H1 (cell line): Measurements from ENCODE around the gene LRRC61. TPM values are rescaled to one million over a fixed set of nuclear protein-coding genes. Genes with fewer than 3 reads are reported as not detected.

ENCODE experiments used
- CTCF ChIA-PET: fragments of 300-600 bp; sonication (Branson Sonifier 250); formaldehyde crosslinking; loops from one replicate; lab custom pipeline; 2021; ENCODE audit not compliant: partially characterized antibody; lab: Charles Lee
- POLR2A ChIA-PET: fragments of 300-600 bp; sonication (Branson Sonifier 250); formaldehyde crosslinking; loops from one replicate; lab custom pipeline; 2021; ENCODE audit warnings: inconsistent platforms; ENCODE audit not compliant: partially characterized antibody; lab: Charles Lee
- DNase-seq, 2 experiments: peaks; one replicate each; pipeline versions ENCODE4 v3.0.0 to v3.0.0-alpha.2; 2010 to 2022; ENCODE audit warnings: low spot score in 2 of 2, low read depth in 1 of 2, mixed read lengths in 1 of 2
- FAIRE-seq: peaks from 2 replicates; lab custom pipeline; 2011; peaks lifted over from hg19 to GRCh38; lab: Jason Lieb, UNC
- H2AFZ ChIP-seq: 2 replicates; pipeline ENCODE4 v1.8.1; 2012; ENCODE audit warnings: low read length, inconsistent platforms
- H2AK5ac ChIP-seq: 2 replicates; pipeline ENCODE4 v1.6.1; 2013; ENCODE audit warnings: low read depth, low read length
- H2BK120ac ChIP-seq: replicated peaks from 2 replicates; pipeline ENCODE3; 2013; ENCODE audit warnings: low read depth, low read length, inconsistent platforms
- H2BK12ac ChIP-seq: 2 replicates; pipeline ENCODE4 v1.6.1; 2013; ENCODE audit warnings: low read depth, low read length
- H2BK15ac ChIP-seq: 2 replicates; pipeline ENCODE4 v1.6.1; 2013; ENCODE audit warnings: low read length
- H2BK20ac ChIP-seq: 2 replicates; pipeline ENCODE4 v1.6.1; 2013; ENCODE audit warnings: low read length
- H2BK5ac ChIP-seq: 2 replicates; pipeline ENCODE4 v1.6.1; 2013; ENCODE audit warnings: low read depth, low read length
- H3K14ac ChIP-seq: 2 replicates; pipeline ENCODE4 v1.6.1; 2013; ENCODE audit warnings: inconsistent platforms; ENCODE audit not compliant: insufficient read length
- H3K18ac ChIP-seq: 2 replicates; pipeline ENCODE4 v1.6.1; 2013; ENCODE audit warnings: low read length; ENCODE audit errors: extremely low read depth
- H3K23ac ChIP-seq: 2 replicates; pipeline ENCODE4 v1.6.1; 2013; ENCODE audit warnings: inconsistent platforms; ENCODE audit not compliant: insufficient read length
- H3K23me2 ChIP-seq: 2 replicates; pipeline ENCODE4 v1.6.1; 2013; ENCODE audit warnings: low read depth, low read length
- H3K27ac ChIP-seq: 2 replicates; pipeline ENCODE4 v1.6.1; 2011; ENCODE audit warnings: low read depth, low read length, inconsistent platforms
- H3K27me3 ChIP-seq, 4 experiments: replicated peaks in 1 of 4; 1 replicate in 1 of 4; 2 replicates in 3 of 4; pipeline versions ENCODE4 v1.6.1 to v1.8.1; 2011 to 2013; ENCODE audit warnings: low read length in 3 of 4, mild to moderate bottlenecking in 3 of 4, inconsistent platforms in 2 of 4, mixed read lengths in 2 of 4, moderate library complexity in 1 of 4; ENCODE audit not compliant: control insufficient read depth in 3 of 4, insufficient read depth in 3 of 4; ENCODE audit errors: extremely low read depth in 1 of 4
- H3K36me3 ChIP-seq, 4 experiments: 2 replicates each; pipeline versions ENCODE4 v1.6.1 to v1.8.1; 2011 to 2013; ENCODE audit warnings: mild to moderate bottlenecking in 4 of 4, low read length in 3 of 4, moderate library complexity in 2 of 4, control low read depth in 1 of 4, inconsistent platforms in 1 of 4; ENCODE audit not compliant: insufficient read depth in 4 of 4, control insufficient read depth in 2 of 4
- H3K4ac ChIP-seq: replicated peaks from 2 replicates; pipeline ENCODE3; 2013; ENCODE audit warnings: low read length, low read depth, mixed read lengths, inconsistent platforms; ENCODE audit not compliant: insufficient read length
- H3K4me1 ChIP-seq, 4 experiments: replicated peaks in 1 of 4; 1 replicate in 1 of 4; 2 replicates in 3 of 4; pipeline versions ENCODE4 v1.6.1 to v1.8.1; 2011 to 2013; ENCODE audit warnings: low read length in 3 of 4, inconsistent platforms in 2 of 4, mixed read lengths in 1 of 4; ENCODE audit not compliant: insufficient read depth in 4 of 4, control insufficient read depth in 3 of 4
- H3K4me2 ChIP-seq, 2 experiments: 2 replicates each; pipeline versions ENCODE4 v1.6.1 to v1.8.1; 2011 to 2013; ENCODE audit warnings: low read depth in 2 of 2, low read length in 2 of 2, control low read depth in 1 of 2, inconsistent platforms in 1 of 2, mild to moderate bottlenecking in 1 of 2; ENCODE audit not compliant: insufficient read depth in 1 of 2
- H3K4me3 ChIP-seq, 4 experiments: fragments of 200-600, 300-600 bp in 1 of 4; sonication (generic), shearing (Covaris generic), sonication (Bioruptor Twin) in 1 of 4; 2 replicates each; pipeline versions ENCODE4 v1.5.1 to v1.8.1; 2011 to 2016; ENCODE audit warnings: low read length in 4 of 4, low read depth in 3 of 4, control low read depth in 2 of 4, inconsistent platforms in 2 of 4, mild to moderate bottlenecking in 2 of 4, mixed read lengths in 1 of 4, moderate library complexity in 1 of 4; ENCODE audit not compliant: insufficient read depth in 2 of 4; ENCODE audit errors: extremely low read depth in 1 of 4
- H3K56ac ChIP-seq: replicated peaks from 2 replicates; pipeline ENCODE3; 2013; ENCODE audit warnings: low read depth, mild to moderate bottlenecking, mixed read lengths, low read length, inconsistent platforms; ENCODE audit not compliant: insufficient read length
- H3K79me1 ChIP-seq: 2 replicates; pipeline ENCODE4 v1.6.1; 2013; ENCODE audit warnings: low read depth, low read length, control low read depth
- H3K79me2 ChIP-seq, 2 experiments: 2 replicates each; pipeline versions ENCODE4 v1.6.1 to v1.8.1; 2012 to 2013; ENCODE audit warnings: low read length in 2 of 2, mild to moderate bottlenecking in 2 of 2, inconsistent platforms in 1 of 2; ENCODE audit not compliant: insufficient read depth in 2 of 2, control insufficient read depth in 1 of 2
- H3K9ac ChIP-seq, 4 experiments: replicated peaks in 1 of 4; 1 replicate in 1 of 4; 2 replicates in 3 of 4; pipeline versions ENCODE4 v1.6.1 to v1.8.1; 2011 to 2013; ENCODE audit warnings: low read depth in 3 of 4, low read length in 3 of 4, control low read depth in 2 of 4, mild to moderate bottlenecking in 2 of 4, moderate library complexity in 2 of 4, inconsistent platforms in 1 of 4; ENCODE audit errors: extremely low read depth in 1 of 4
- H3K9me3 ChIP-seq, 2 experiments: 2 replicates each; pipeline versions ENCODE4 v1.6.1 to v1.8.1; 2012 to 2013; ENCODE audit warnings: mild to moderate bottlenecking in 2 of 2, moderate library complexity in 2 of 2, control low read depth in 1 of 2, inconsistent platforms in 1 of 2, low read depth in 1 of 2, low read length in 1 of 2, mixed read lengths in 1 of 2; ENCODE audit not compliant: insufficient read depth in 2 of 2
- H4K20me1 ChIP-seq, 2 experiments: replicated peaks in 1 of 2; 2 replicates each; pipeline versions ENCODE3 to v1.8.1; 2011 to 2013; ENCODE audit warnings: inconsistent platforms in 2 of 2, low read length in 2 of 2, mild to moderate bottlenecking in 1 of 2; ENCODE audit not compliant: insufficient read depth in 2 of 2, control insufficient read depth in 1 of 2
- H4K5ac ChIP-seq: 2 replicates; pipeline ENCODE4 v1.6.1; 2013; ENCODE audit warnings: low read length, low read depth, mixed read lengths, inconsistent platforms; ENCODE audit not compliant: insufficient read length
- H4K8ac ChIP-seq: 2 replicates; pipeline ENCODE4 v1.8.0; 2013; ENCODE audit warnings: mild to moderate bottlenecking, moderate library complexity, low read length, inconsistent platforms; ENCODE audit not compliant: insufficient read depth; ENCODE audit errors: extremely low read depth
- H4K91ac ChIP-seq: replicated peaks from 2 replicates; pipeline ENCODE3; 2013; ENCODE audit warnings: low read length, mixed read lengths, inconsistent platforms; ENCODE audit not compliant: insufficient read length
- CBX8 ChIP-seq: fragments of 300-800, 300-1000 bp; sonication (generic); IDR thresholded peaks from 2 replicates; pipeline ENCODE4 v1.7.1; 2016; ENCODE audit warnings: low read depth, low read length, borderline replicate concordance
- CEBPB ChIP-seq: IDR thresholded peaks from 2 replicates; pipeline ENCODE4 v1.6.1; 2012; ENCODE audit warnings: low read depth, low read length
- HDAC2 ChIP-seq, 2 experiments: fragments of 300-600 bp in 1 of 2; sonication (generic) in 1 of 2; IDR thresholded peaks; 2 replicates each; pipeline ENCODE4 v1.6.1; 2011 to 2012; ENCODE audit warnings: low read depth in 2 of 2, low read length in 2 of 2, mild to moderate bottlenecking in 2 of 2, moderate library complexity in 2 of 2, borderline replicate concordance in 1 of 2, inconsistent platforms in 1 of 2
- NANOG ChIP-seq: IDR thresholded peaks from 2 replicates; pipeline ENCODE4 v1.6.1; 2011; ENCODE audit warnings: low read length, low read depth, mild to moderate bottlenecking, inconsistent platforms; ENCODE audit not compliant: insufficient read depth, poor library complexity, severe bottlenecking
- NRF1 ChIP-seq: IDR thresholded peaks from 2 replicates; pipeline ENCODE4 v1.6.1; 2011; ENCODE audit warnings: mild to moderate bottlenecking, low read depth, low read length, improper control_type of control experiment
- POLR2AphosphoS5 ChIP-seq: IDR thresholded peaks from 2 replicates; pipeline ENCODE4 v1.6.1; 2011; ENCODE audit warnings: low read depth, low read length
- POU5F1 ChIP-seq: IDR thresholded peaks from 2 replicates; pipeline ENCODE4 v1.6.1; 2011; ENCODE audit warnings: low read depth, mild to moderate bottlenecking, low read length, moderate library complexity
- SIRT6 ChIP-seq: IDR thresholded peaks from one replicate; pipeline ENCODE4 v1.7.1; 2012; ENCODE audit warnings: low read length, inconsistent platforms
- SUZ12 ChIP-seq: fragments of 200-600 bp; sonication (generic); IDR thresholded peaks from 2 replicates; pipeline ENCODE4 v1.6.1; 2012; ENCODE audit warnings: mild to moderate bottlenecking, inconsistent platforms, low read length, moderate library complexity, mixed read lengths
- TAF1 ChIP-seq: IDR thresholded peaks from 2 replicates; pipeline ENCODE4 v1.6.1; 2011; ENCODE audit warnings: mild to moderate bottlenecking, low read depth, low read length
- YY1 ChIP-seq: IDR thresholded peaks from 2 replicates; pipeline ENCODE4 v1.6.1; 2011; ENCODE audit warnings: low read depth, mild to moderate bottlenecking, low read length
- WGBS, 2 experiments: shearing (Covaris generic) in 1 of 2; methylation state at CpG; one replicate each; pipeline versions ENCODE4 v1.1.6 to v1.1.7; 2013 to 2015; ENCODE audit warnings: low lambda C conversion rate in 2 of 2, mixed read lengths in 2 of 2, inconsistent platforms in 1 of 2, low coverage in 1 of 2, missing lambda C conversion rate in 1 of 2; ENCODE audit not compliant: insufficient replicate concordance in 2 of 2, insufficient coverage in 1 of 2, insufficient read length in 1 of 2; ENCODE audit errors: extremely low coverage in 1 of 2, missing lambda C conversion rate in 1 of 2; 5-methylcytosine and 5-hydroxymethylcytosine counted together
- polyA plus RNA-seq, 7 experiments: library from polyadenylated mRNA; depleted of rRNA in 3 of 7; stranded (reverse) in 5 of 7; unstranded in 2 of 7; fragments of >200 nt in 5 of 7; fragments of 200-250 nt in 2 of 7; gene quantifications; 1 replicate in 5 of 7; 2 replicates in 1 of 7; 4 replicates in 1 of 7; pipeline versions ENCODE4 v1.2.1 to v1.2.3, GENCODE V29; 2011 to 2013; ENCODE audit warnings: missing spikeins in 2 of 7, mixed read lengths in 2 of 7
- total RNA-seq: library from RNA; stranded (reverse); fragmentation: NEBNext Ultra II Directional; extraction: Animal tissue kit (Norgen Biotek cat#: 25700); gene quantifications from 2 replicates; pipeline ENCODE4 v1.2.1, GENCODE V29; 2021
- TF ChIP-seq, protein P1 (sequence below): IDR thresholded peaks from 2 replicates; pipeline ENCODE4 v1.6.1; 2011; ENCODE audit warnings: low read length, improper control_type of control experiment

LRRC61 gene
- total and polyA plus RNA-seq, 2 of the 8 experiments (the other 6 are each of a cell fraction or from before 2014, with no cell fraction given), result 0.73 to 44.8 TPM

- peak overlapping the region; percentile 95 to 98 for H3K4me2 ChIP-seq
- no peak overlapping the region for H3K27ac ChIP-seq
- CTCF ChIA-PET, result interaction anchor here (0.9 to 1.7 kb wide), 5 partner anchors 18 to 559 kb away, joined by 3 to 5 read pairs (median 3); a partner anchor contains a TSS
- TF ChIP-seq NANOG (no peak), SUZ12 (no peak), NRF1 (no peak), CBX8 (no peak), POLR2AphosphoS5 (no peak), POU5F1 (no peak), CEBPB (no peak), TAF1 (no peak), SIRT6 (no peak), HDAC2 (IDR thresholded peaks at IDR 0.05; ENCODE audit: borderline replicate concordance in 1 of 2, low read depth in 2 of 2, low read length in 2 of 2) (no peak), YY1 (no peak)
- TF ChIP-seq, protein P1, sequence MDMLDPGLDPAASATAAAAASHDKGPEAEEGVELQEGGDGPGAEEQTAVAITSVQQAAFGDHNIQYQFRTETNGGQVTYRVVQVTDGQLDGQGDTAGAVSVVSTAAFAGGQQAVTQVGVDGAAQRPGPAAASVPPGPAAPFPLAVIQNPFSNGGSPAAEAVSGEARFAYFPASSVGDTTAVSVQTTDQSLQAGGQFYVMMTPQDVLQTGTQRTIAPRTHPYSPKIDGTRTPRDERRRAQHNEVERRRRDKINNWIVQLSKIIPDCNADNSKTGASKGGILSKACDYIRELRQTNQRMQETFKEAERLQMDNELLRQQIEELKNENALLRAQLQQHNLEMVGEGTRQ, result no peak
Measured at GRCh38 chr7:150339409-150339809, 16.3 kb downstream of the LRRC61 start.

More at GRCh38 chr7:150339409-150339809, 16.3 kb downstream of the LRRC61 start:
- Histone ChIP-seq H3K4ac (no peak overlapping the region), H3K56ac (no peak overlapping the region), H3K79me2 (peaks cover 0 to 22% of the 10 kb centered on the region in 2 experiments; a peak in 2 of 4 replicates), H2BK20ac (0 out of 2 replicates have a peak overlapping the region, but pooled peaks have one; percentile 21), H2AFZ (no peak overlapping the region), H3K79me1 (peaks cover 6% of the 10 kb centered on the region), H3K4me3 (peak overlapping the region in 1 of 4 experiments; percentile 94; a peak in 2 of 8 replicates), H3K23ac (no peak overlapping the region), H3K36me3 (peaks cover 0 to 25% (median 6%) of the 10 kb centered on the region in 4 experiments; a peak in 4 of 8 replicates), H3K4me1 (peaks cover 15 to 66% (median 39%) of the 10 kb centered on the region in 4 experiments), H2BK5ac (no peak overlapping the region), H4K20me1 (peaks cover 9 to 18% of the 10 kb centered on the region in 2 experiments), H4K5ac (no peak overlapping the region), H3K23me2 (peaks cover 17% of the 10 kb centered on the region), H3K27me3 (peaks cover 0 to 24% (median 20%) of the 10 kb centered on the region in 4 experiments; a peak in 6 of 7 replicates), H4K91ac (no peak overlapping the region), H3K14ac (no peak overlapping the region), H3K9me3 (peaks cover 0 to 7% of the 10 kb centered on the region in 2 experiments; a peak in 2 of 4 replicates), H2AK5ac (peak overlapping the region; percentile 60; the same call in 1 of the 2 replicates), H3K9ac (0 out of 7 replicates have a peak overlapping the region, but pooled peaks of 1 of the 4 experiments have one; percentile 2), H3K18ac (no peak overlapping the region), H4K8ac (no peak overlapping the region; the same call in 1 of the 2 replicates), H2BK12ac (peak overlapping the region; percentile 80; the same call in 1 of the 2 replicates), H2BK120ac (no peak overlapping the region), H2BK15ac (0 out of 2 replicates have a peak overlapping the region, but pooled peaks have one; percentile 40)
- DNase-seq, result no peak
- POLR2A ChIA-PET, result interaction anchor here (0.7 to 7.6 kb wide), 10 partner anchors 10 to 79 kb away, joined by 3 to 76 read pairs (median 4); partner anchors contain the start of gene REPIN1
- 79% methylated on average over 9 of the region's 9 CpGs; no CpG with 5 or more reads in 1 of the 2 experiments for WGBS, 2 experiments
- no peak for FAIRE-seq
